GM19035 (cell line): Measurements from ENCODE around the gene SCN9A.
"Not testable (repeated sequence)": the region's sequence is repeated elsewhere in the genome, so short reads cannot be mapped to it uniquely, and the experiment has no call there.

Experiments
- ATAC-seq: cut with Tn5 transposase; IDR thresholded peaks from one replicate; pipeline ENCODE4 v1.9.1; 2021; ENCODE audit not compliant: unreplicated experiment

SCN9A gene

GRCh38 chr2:166375736-166376487 is at the start of gene SCN9A:
Gene SCN9A, minus strand, starts transcription at chr2:166375944. Its CDS starts 64,188 bp downstream, at chr2:166311756.
- peak; percentile 58 for ATAC-seq

GRCh38 chr2:166424841-166425240 is 49.1 kb upstream of the SCN9A start:
- ATAC-seq: no peak

- no peak for ATAC-seq
Measured at GRCh38 chr2:166419616-166419934, 43.8 kb upstream of the SCN9A start.

- no peak for ATAC-seq
Measured at GRCh38 chr2:166418853-166419615, 43.3 kb upstream of the SCN9A start.

GRCh38 chr2:166417669-166418068 is 41.9 kb upstream of the SCN9A start:
- ATAC-seq: no peak

- ATAC-seq: no peak
Measured at GRCh38 chr2:166413255-166413654, 37.5 kb upstream of the SCN9A start.

- ATAC-seq: no peak
Measured at GRCh38 chr2:166411473-166412230, 35.9 kb upstream of the SCN9A start.

- ATAC-seq: no peak
Measured at GRCh38 chr2:166410828-166411472, 35.2 kb upstream of the SCN9A start.

GRCh38 chr2:166407746-166408145 is 32.0 kb upstream of the SCN9A start:
- not testable (repeated sequence) for ATAC-seq

GRCh38 chr2:166406374-166406773 is 30.6 kb upstream of the SCN9A start:
- ATAC-seq: no peak

- ATAC-seq: no peak
Measured at GRCh38 chr2:166405569-166405926, 29.8 kb upstream of the SCN9A start.

GRCh38 chr2:166404831-166405568 is 29.3 kb upstream of the SCN9A start:
- ATAC-seq: no peak

GRCh38 chr2:166394245-166394644 is 18.5 kb upstream of the SCN9A start:
- no peak for ATAC-seq

GRCh38 chr2:166393008-166393407 is 17.3 kb upstream of the SCN9A start:
- no peak for ATAC-seq

GRCh38 chr2:166388481-166389070 is 12.8 kb upstream of the SCN9A start:
- ATAC-seq: no peak

- no peak for ATAC-seq
Measured at GRCh38 chr2:166385313-166385712, 9.6 kb upstream of the SCN9A start.

GRCh38 chr2:166384774-166385173 is 9.0 kb upstream of the SCN9A start:
- no peak for ATAC-seq

GRCh38 chr2:166382448-166382847 is 6.7 kb upstream of the SCN9A start:
- no peak for ATAC-seq

- ATAC-seq: no peak
Measured at GRCh38 chr2:166380615-166381014, 4.9 kb upstream of the SCN9A start.

GRCh38 chr2:166376873-166377272 is 1.1 kb upstream of the SCN9A start:
- no peak for ATAC-seq
